Measurements from ENCODE around the gene FNTB.
A peak's percentile ranks its signal among the peaks of the same experiment; 100 is the strongest.

FNTB gene

DNA sequence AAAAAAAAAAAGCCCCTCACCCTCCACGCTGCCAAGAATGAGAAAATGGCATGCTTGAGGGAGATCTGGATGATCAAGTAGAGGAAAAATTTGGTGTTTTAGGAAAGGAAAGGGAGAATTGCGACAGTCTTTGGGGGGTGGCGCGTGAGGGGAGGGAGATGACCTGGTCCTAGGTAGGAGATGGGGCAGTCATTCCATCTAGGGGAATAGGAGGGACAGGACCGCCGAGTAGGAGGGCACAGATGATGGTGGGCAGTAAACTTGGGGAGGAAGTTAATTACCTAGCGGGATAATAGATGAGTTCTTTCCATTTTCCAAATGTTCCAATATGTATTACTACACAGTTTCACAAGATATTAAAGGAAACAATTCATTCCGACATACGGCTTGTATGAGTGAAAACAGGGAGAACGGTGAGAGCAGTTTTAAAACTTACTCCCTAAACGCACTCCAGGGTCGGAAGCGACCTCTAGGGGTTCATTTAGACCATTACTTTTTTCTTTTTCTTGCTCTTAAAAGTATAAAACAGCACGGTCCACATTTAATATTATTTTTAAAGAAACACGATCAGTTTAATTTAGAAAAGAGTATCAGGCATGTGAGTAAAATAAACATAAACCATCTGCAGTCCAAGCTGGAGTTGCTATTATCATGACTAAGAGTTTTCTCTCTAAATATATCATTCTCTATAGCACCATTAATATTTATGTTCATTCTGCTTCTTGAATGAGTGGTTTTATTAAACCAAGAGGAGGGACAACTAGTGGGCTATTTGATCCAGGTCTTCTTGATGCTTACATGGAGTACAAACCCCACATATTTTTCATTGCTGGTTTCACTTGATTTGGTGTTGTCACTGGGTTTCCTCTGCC, 3.0 kb upstream of the FNTB start:
- H3K4me1 ChIP-seq (ENCODE audit: control insufficient read depth, insufficient read depth, low read length, unreplicated experiment): peaks cover 15% of the 10 kb centered on the region
- no peaks in the 10 kb centered on the region for H3K27me3 ChIP-seq (ENCODE audit: insufficient read depth, low read length)
- peaks cover 11% of the 10 kb centered on the region for H3K79me2 ChIP-seq (ENCODE audit: control insufficient read depth, insufficient read depth, low read length, unreplicated experiment)
- H3K4me3 ChIP-seq (ENCODE audit: low read depth, low read length): peak overlapping the region; percentile 73
- no peak overlapping the region for H3K27ac ChIP-seq (ENCODE audit: low read depth, low read length)
- H2AFZ ChIP-seq (ENCODE audit: low read length, unreplicated experiment): peak overlapping the region; percentile 94
- no peaks in the 10 kb centered on the region for H3K36me3 ChIP-seq (ENCODE audit: insufficient read depth, low read length)

DNA sequence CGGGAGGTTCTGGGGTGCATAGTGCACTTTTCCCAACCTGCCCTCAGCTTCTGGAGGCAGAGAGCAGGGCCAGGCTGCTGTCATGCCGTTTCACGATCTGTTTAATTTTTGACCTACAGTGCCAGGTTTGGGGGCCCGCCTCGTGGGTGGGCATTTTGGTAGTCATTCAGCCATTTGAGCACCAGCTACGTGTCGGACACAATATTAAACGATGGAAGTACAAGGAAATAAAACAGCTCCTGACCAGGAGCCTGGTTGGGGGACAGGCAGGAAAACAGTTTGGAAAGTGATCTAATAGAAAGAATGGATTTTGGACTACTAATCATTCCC, 708 bp downstream of the FNTB start:
- Histone ChIP-seq H3K79me2 (ENCODE audit: control insufficient read depth, insufficient read depth, low read length, unreplicated experiment) (peaks cover 19% of the 10 kb centered on the region), H3K36me3 (ENCODE audit: insufficient read depth, low read length) (no peaks in the 10 kb centered on the region), H3K27me3 (ENCODE audit: insufficient read depth, low read length) (no peaks in the 10 kb centered on the region), H3K4me1 (ENCODE audit: control insufficient read depth, insufficient read depth, low read length, unreplicated experiment) (peaks cover 17% of the 10 kb centered on the region), H3K27ac (ENCODE audit: low read depth, low read length) (peak overlapping the region; percentile 71), H3K4me3 (ENCODE audit: low read depth, low read length) (peak overlapping the region; percentile 92), H2AFZ (ENCODE audit: low read length, unreplicated experiment) (peak overlapping the region; percentile 82)

DNA sequence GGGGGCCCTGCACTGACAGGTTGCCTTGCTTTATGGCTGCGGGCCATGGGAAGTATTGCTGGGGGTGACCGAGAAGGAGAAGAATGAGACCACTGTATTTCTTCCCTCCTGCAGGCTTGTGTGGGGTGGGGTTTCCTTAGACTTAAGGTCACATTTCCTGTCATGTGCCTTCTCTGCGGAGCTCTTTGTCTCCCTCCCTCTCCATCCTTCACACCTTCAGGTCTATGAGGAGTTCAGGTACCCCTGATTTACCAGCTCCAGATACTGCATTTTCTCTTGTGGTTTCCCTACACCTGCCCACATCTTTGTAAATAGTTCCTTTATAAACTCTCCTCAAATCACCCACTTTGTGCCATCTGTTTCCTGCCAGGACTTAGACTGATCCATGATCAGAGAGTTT, 3.6 kb downstream of the FNTB start:
- H2AFZ ChIP-seq (ENCODE audit: low read length, unreplicated experiment): no peak overlapping the region
- no peak overlapping the region for H3K4me3 ChIP-seq (ENCODE audit: low read depth, low read length)
- peaks cover 19% of the 10 kb centered on the region for H3K79me2 ChIP-seq (ENCODE audit: control insufficient read depth, insufficient read depth, low read length, unreplicated experiment)
- no peaks in the 10 kb centered on the region for H3K36me3 ChIP-seq (ENCODE audit: insufficient read depth, low read length)
- no peak overlapping the region for H3K27ac ChIP-seq (ENCODE audit: low read depth, low read length)
- H3K27me3 ChIP-seq (ENCODE audit: insufficient read depth, low read length): no peaks in the 10 kb centered on the region
- peaks cover 23% of the 10 kb centered on the region for H3K4me1 ChIP-seq (ENCODE audit: control insufficient read depth, insufficient read depth, low read length, unreplicated experiment)

DNA sequence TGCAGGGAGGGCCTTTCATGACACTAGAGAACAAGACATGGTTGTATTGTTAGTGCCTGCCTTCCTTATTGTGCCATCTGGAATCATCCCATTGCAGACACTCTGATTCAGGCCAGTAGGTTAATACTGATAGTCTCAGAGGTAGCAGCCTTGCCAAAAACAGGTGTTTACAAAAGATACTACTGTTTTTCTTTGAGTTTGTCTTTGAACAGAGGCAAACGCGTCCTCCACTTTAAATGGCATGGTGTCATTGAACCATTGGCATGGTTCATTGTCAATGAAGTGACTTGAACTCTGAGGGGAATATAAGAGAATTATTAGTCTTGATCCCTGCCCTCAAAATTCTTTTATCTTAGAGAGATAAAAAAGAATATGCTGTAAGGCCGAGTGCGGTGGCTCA, 4.2 kb downstream of the FNTB start:
- peaks cover 22% of the 10 kb centered on the region for H3K4me1 ChIP-seq (ENCODE audit: control insufficient read depth, insufficient read depth, low read length, unreplicated experiment)
- H3K36me3 ChIP-seq (ENCODE audit: insufficient read depth, low read length): no peaks in the 10 kb centered on the region
- peaks cover 19% of the 10 kb centered on the region for H3K79me2 ChIP-seq (ENCODE audit: control insufficient read depth, insufficient read depth, low read length, unreplicated experiment)
- H3K4me3 ChIP-seq (ENCODE audit: low read depth, low read length): no peak overlapping the region
- H3K27ac ChIP-seq (ENCODE audit: low read depth, low read length): no peak overlapping the region
- H3K27me3 ChIP-seq (ENCODE audit: insufficient read depth, low read length): no peaks in the 10 kb centered on the region
- no peak overlapping the region for H2AFZ ChIP-seq (ENCODE audit: low read length, unreplicated experiment)

DNA sequence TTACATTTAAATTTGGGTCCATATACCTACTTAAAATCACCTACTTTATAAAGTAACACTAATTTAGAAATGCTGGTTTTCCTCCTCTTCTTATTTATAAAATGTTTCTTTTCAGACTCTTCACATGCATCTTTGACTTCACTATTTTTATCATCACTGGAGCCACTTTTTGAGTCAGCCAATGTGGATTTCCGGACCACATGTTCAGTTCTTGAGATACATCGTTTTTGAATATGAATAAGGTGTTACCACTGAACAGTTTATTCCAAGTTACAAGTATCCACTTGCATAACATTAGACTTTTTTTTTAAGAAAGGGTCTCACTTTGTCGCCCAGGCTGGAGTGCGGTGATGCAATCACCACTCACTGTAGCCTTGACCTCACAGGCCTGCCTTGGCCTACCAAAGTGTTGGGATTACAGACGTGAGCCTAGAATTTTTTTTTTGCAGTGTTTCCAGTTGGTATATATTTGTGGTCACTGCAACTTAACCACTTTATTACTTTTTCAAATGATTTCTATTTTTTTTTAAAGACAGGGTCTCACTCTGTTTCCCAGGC, 5.7 kb downstream of the FNTB start:
- no peaks in the 10 kb centered on the region for H3K36me3 ChIP-seq (ENCODE audit: insufficient read depth, low read length)
- H3K4me3 ChIP-seq (ENCODE audit: low read depth, low read length): no peak overlapping the region
- H2AFZ ChIP-seq (ENCODE audit: low read length, unreplicated experiment): no peak overlapping the region
- peaks cover 16% of the 10 kb centered on the region for H3K79me2 ChIP-seq (ENCODE audit: control insufficient read depth, insufficient read depth, low read length, unreplicated experiment)
- H3K4me1 ChIP-seq (ENCODE audit: control insufficient read depth, insufficient read depth, low read length, unreplicated experiment): peaks cover 18% of the 10 kb centered on the region
- no peaks in the 10 kb centered on the region for H3K27me3 ChIP-seq (ENCODE audit: insufficient read depth, low read length)
- no peak overlapping the region for H3K27ac ChIP-seq (ENCODE audit: low read depth, low read length)

DNA sequence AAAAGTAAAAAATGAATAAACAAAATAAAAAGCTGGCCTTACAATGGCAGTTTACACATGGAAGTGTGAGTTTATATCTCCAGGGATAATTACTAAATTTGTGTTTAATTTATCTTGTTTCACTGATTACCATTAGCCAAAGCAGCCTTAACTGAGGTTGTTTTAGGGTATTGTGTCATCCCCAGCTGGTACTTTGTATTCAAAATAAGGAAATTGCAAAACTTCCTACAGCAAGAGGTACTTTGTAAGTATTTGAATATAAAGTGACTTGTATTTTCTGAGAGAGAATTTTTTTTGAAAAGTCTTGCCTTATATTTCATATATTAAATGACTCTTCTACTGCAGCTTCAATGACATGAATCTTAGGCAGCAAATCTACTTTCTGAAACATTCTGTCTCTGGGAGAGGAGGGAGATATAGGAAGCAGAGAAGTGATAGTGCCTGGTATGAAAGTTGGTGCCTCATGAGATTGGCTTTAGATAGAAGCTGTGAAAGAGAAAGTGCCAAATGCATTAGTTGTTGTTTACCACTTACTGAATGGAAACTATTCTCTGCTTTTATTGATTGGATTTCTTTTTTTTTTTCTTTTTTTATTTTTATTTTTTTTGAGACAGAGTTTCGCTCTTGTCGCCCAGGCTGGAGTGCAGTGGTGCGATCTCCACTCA, 6.7 kb downstream of the FNTB start:
- no peaks in the 10 kb centered on the region for H3K27me3 ChIP-seq (ENCODE audit: insufficient read depth, low read length)
- no peaks in the 10 kb centered on the region for H3K36me3 ChIP-seq (ENCODE audit: insufficient read depth, low read length)
- H3K4me3 ChIP-seq (ENCODE audit: low read depth, low read length): no peak overlapping the region
- H3K79me2 ChIP-seq (ENCODE audit: control insufficient read depth, insufficient read depth, low read length, unreplicated experiment): peaks cover 8% of the 10 kb centered on the region
- H3K4me1 ChIP-seq (ENCODE audit: control insufficient read depth, insufficient read depth, low read length, unreplicated experiment): peaks cover 15% of the 10 kb centered on the region
- H3K27ac ChIP-seq (ENCODE audit: low read depth, low read length): no peak overlapping the region; the same call in 1 of the 2 replicates
- no peak overlapping the region for H2AFZ ChIP-seq (ENCODE audit: low read length, unreplicated experiment)

DNA sequence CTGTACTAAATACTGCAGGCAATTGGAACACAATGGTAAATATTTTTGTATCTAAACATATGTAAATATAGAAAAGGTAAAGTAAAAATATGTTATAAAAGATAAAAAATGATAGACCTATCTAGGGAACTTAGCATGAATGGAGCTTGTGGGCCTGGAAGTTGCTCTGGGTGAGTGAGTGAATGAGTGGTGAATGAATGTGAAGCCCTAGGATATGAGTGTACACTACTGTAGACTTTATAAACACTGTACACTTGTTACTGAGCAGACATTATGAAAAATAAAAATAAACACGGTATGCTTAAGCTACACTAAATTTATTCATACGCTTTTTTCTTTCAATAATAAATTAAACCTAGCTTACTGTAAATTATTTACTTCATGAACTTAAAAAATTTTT, 7.8 kb downstream of the FNTB start:
- Histone ChIP-seq H3K27me3 (ENCODE audit: insufficient read depth, low read length) (no peaks in the 10 kb centered on the region), H3K4me1 (ENCODE audit: control insufficient read depth, insufficient read depth, low read length, unreplicated experiment) (peaks cover 18% of the 10 kb centered on the region), H3K79me2 (ENCODE audit: control insufficient read depth, insufficient read depth, low read length, unreplicated experiment) (peaks cover 6% of the 10 kb centered on the region), H3K4me3 (ENCODE audit: low read depth, low read length) (no peak overlapping the region), H3K36me3 (ENCODE audit: insufficient read depth, low read length) (no peaks in the 10 kb centered on the region), H3K27ac (ENCODE audit: low read depth, low read length) (no peak overlapping the region), H2AFZ (ENCODE audit: low read length, unreplicated experiment) (no peak overlapping the region)

DNA sequence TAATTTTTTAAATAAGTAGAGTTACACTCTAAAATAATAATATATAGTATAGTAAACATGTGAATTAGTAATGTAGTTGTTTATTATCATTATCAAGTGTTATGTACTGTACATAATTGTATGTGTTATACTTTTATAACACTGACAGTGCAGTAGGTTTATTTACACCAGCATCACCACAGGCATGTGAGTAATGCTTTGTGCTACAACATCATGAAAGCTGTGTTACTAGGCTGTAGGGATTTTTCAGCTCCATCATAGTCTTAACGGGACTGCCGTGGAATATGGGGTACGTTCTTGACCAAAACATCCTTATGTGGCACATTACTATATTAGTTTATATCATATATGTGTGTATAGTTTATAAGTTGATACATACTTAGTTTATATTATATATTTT, 8.6 kb downstream of the FNTB start:
- Histone ChIP-seq H3K27ac (ENCODE audit: low read depth, low read length) (no peak overlapping the region), H3K27me3 (ENCODE audit: insufficient read depth, low read length) (no peaks in the 10 kb centered on the region), H3K79me2 (ENCODE audit: control insufficient read depth, insufficient read depth, low read length, unreplicated experiment) (no peaks in the 10 kb centered on the region), H3K36me3 (ENCODE audit: insufficient read depth, low read length) (no peaks in the 10 kb centered on the region), H3K4me1 (ENCODE audit: control insufficient read depth, insufficient read depth, low read length, unreplicated experiment) (peaks cover 18% of the 10 kb centered on the region), H2AFZ (ENCODE audit: low read length, unreplicated experiment) (no peak overlapping the region), H3K4me3 (ENCODE audit: low read depth, low read length) (no peak overlapping the region)

DNA sequence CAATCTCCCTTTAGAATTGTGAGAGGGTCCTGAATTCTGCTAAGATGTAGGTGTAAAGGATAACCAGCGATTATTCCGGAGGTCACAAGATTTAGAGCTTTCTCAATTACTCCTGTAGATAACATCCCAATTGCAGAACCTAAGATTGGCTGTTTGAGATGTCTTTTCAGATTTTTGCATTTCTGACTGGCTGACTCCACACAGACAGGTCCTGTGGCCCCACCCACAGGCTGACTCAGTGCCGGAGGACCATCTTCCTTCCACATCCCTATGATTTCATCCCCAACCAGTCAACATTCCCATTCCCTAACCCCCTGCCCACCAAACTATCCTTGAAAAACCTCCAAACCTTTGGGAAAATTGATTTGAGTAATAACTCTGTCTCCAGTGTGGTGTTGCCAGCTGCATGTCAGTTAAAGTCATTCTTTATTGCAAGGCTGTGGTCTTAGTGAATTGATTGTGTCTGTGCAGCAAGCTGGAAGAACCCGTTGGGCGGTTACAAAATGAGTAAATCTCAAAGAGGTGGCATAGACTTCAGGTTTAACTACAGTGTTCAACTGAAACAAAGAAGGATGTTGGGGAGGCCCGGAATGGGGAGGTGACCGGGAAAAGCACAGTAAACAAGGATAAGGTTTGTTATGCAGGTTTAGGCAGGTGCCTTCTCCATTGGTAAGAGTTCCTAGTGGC, 10.6 kb downstream of the FNTB start:
- Histone ChIP-seq H3K4me1 (ENCODE audit: control insufficient read depth, insufficient read depth, low read length, unreplicated experiment) (peaks cover 24% of the 10 kb centered on the region), H2AFZ (ENCODE audit: low read length, unreplicated experiment) (no peak overlapping the region), H3K79me2 (ENCODE audit: control insufficient read depth, insufficient read depth, low read length, unreplicated experiment) (peaks cover 2% of the 10 kb centered on the region), H3K27ac (ENCODE audit: low read depth, low read length) (no peak overlapping the region), H3K27me3 (ENCODE audit: insufficient read depth, low read length) (no peaks in the 10 kb centered on the region), H3K36me3 (ENCODE audit: insufficient read depth, low read length) (no peaks in the 10 kb centered on the region), H3K4me3 (ENCODE audit: low read depth, low read length) (no peak overlapping the region)

DNA sequence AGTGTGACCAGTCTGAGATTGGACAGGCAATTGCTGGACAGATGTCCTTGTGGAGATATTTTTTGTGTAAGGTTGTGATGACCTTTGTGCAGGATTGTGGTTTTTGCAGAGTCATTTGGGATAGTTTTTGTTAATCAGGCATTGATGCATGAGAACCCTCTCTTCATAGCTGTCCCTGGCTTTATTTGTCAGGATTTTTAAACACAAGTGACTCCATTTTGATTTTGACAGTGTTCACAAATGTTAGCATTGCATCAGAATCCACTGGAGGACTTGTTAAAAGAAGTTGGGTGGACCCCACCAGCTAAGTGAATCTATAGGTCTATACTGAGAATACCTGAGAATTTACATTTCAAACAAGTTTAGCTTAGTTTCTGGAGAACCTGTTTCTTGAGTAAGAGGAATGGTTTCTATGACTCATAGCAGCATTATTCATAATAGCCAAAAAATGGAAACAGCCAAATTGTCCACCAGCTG, 11.8 kb downstream of the FNTB start:
- Histone ChIP-seq H3K79me2 (ENCODE audit: control insufficient read depth, insufficient read depth, low read length, unreplicated experiment) (peaks cover 2% of the 10 kb centered on the region), H2AFZ (ENCODE audit: low read length, unreplicated experiment) (no peak overlapping the region), H3K36me3 (ENCODE audit: insufficient read depth, low read length) (no peaks in the 10 kb centered on the region), H3K27ac (ENCODE audit: low read depth, low read length) (no peak overlapping the region), H3K4me1 (ENCODE audit: control insufficient read depth, insufficient read depth, low read length, unreplicated experiment) (peaks cover 26% of the 10 kb centered on the region), H3K27me3 (ENCODE audit: insufficient read depth, low read length) (no peaks in the 10 kb centered on the region), H3K4me3 (ENCODE audit: low read depth, low read length) (no peak overlapping the region)

Data from ACC112 (cell line).